Measurements from ENCODE around the gene ASB2.

The ASB2 gene

GRCh38 chr14:94015223-94015622 is 38.9 kb upstream of the ASB2 start:
- H3K36me3 ChIP-seq (ENCODE audit: control insufficient read depth, insufficient read depth, low read length) = no peaks in the 10 kb centered on the region
- no peaks in the 10 kb centered on the region for H3K4me1 ChIP-seq (ENCODE audit: control insufficient read depth, insufficient read depth, low read length)
- no peak overlapping the region for H3K9ac ChIP-seq (ENCODE audit: low read length)
- no peaks in the 10 kb centered on the region; the same call in 1 of the 2 replicates for H3K27me3 ChIP-seq (ENCODE audit: control insufficient read depth, insufficient read depth, low read length)
- no peak overlapping the region for H3K4me3 ChIP-seq (ENCODE audit: low read depth, low read length)
- H3K27ac ChIP-seq (ENCODE audit: low read depth, low read length) = no peak overlapping the region
- no peaks in the 10 kb centered on the region for H3K9me3 ChIP-seq (ENCODE audit: control insufficient read depth, insufficient read depth, low read depth, low read length)

- no peaks in the 10 kb centered on the region; the same call in 1 of the 2 replicates for H3K27me3 ChIP-seq (ENCODE audit: control insufficient read depth, insufficient read depth, low read length)
- H3K4me1 ChIP-seq (ENCODE audit: control insufficient read depth, insufficient read depth, low read length) = no peaks in the 10 kb centered on the region
- no peak overlapping the region for H3K4me3 ChIP-seq (ENCODE audit: low read depth, low read length)
- H3K27ac ChIP-seq (ENCODE audit: low read depth, low read length) = no peak overlapping the region
- H3K36me3 ChIP-seq (ENCODE audit: control insufficient read depth, insufficient read depth, low read length) = no peaks in the 10 kb centered on the region
- no peak overlapping the region for H3K9ac ChIP-seq (ENCODE audit: low read length)
- no peaks in the 10 kb centered on the region for H3K9me3 ChIP-seq (ENCODE audit: control insufficient read depth, insufficient read depth, low read depth, low read length)
Measured at GRCh38 chr14:94014382-94014781, 38.0 kb upstream of the ASB2 start.

- Histone ChIP-seq H3K9ac (ENCODE audit: low read length) (no peak overlapping the region), H3K36me3 (ENCODE audit: control insufficient read depth, insufficient read depth, low read length) (no peaks in the 10 kb centered on the region), H3K27ac (ENCODE audit: low read depth, low read length) (no peak overlapping the region), H3K9me3 (ENCODE audit: control insufficient read depth, insufficient read depth, low read depth, low read length) (no peaks in the 10 kb centered on the region), H3K4me1 (ENCODE audit: control insufficient read depth, insufficient read depth, low read length) (no peaks in the 10 kb centered on the region), H3K27me3 (ENCODE audit: control insufficient read depth, insufficient read depth, low read length) (peaks cover 2% of the 10 kb centered on the region; the same call in 1 of the 2 replicates), H3K4me3 (ENCODE audit: low read depth, low read length) (no peak overlapping the region)
Measured at GRCh38 chr14:94011795-94012194, 35.4 kb upstream of the ASB2 start.

- no peak overlapping the region for H3K9ac ChIP-seq (ENCODE audit: low read length)
Measured at GRCh38 chr14:94010625-94011024, 34.3 kb upstream of the ASB2 start.

GRCh38 chr14:94009767-94010166 is 33.4 kb upstream of the ASB2 start:
- H3K27me3 ChIP-seq (ENCODE audit: control insufficient read depth, insufficient read depth, low read length) = peaks cover 2% of the 10 kb centered on the region; the same call in 1 of the 2 replicates
- H3K9ac ChIP-seq (ENCODE audit: low read length) = no peak overlapping the region
- no peak overlapping the region for H3K4me3 ChIP-seq (ENCODE audit: low read depth, low read length)
- H3K27ac ChIP-seq (ENCODE audit: low read depth, low read length) = no peak overlapping the region
- H3K9me3 ChIP-seq (ENCODE audit: control insufficient read depth, insufficient read depth, low read depth, low read length) = no peaks in the 10 kb centered on the region
- no peaks in the 10 kb centered on the region for H3K36me3 ChIP-seq (ENCODE audit: control insufficient read depth, insufficient read depth, low read length)
- H3K4me1 ChIP-seq (ENCODE audit: control insufficient read depth, insufficient read depth, low read length) = no peaks in the 10 kb centered on the region

More at GRCh38 chr14:94010625-94011024, 34.3 kb upstream of the ASB2 start:
- peaks cover 2% of the 10 kb centered on the region; the same call in 1 of the 2 replicates for H3K27me3 ChIP-seq (ENCODE audit: control insufficient read depth, insufficient read depth, low read length)
- H3K4me1 ChIP-seq (ENCODE audit: control insufficient read depth, insufficient read depth, low read length) = no peaks in the 10 kb centered on the region
- H3K27ac ChIP-seq (ENCODE audit: low read depth, low read length) = no peak overlapping the region
- no peaks in the 10 kb centered on the region for H3K36me3 ChIP-seq (ENCODE audit: control insufficient read depth, insufficient read depth, low read length)
- no peaks in the 10 kb centered on the region for H3K9me3 ChIP-seq (ENCODE audit: control insufficient read depth, insufficient read depth, low read depth, low read length)
- no peak overlapping the region for H3K4me3 ChIP-seq (ENCODE audit: low read depth, low read length)

- no peak overlapping the region for H3K9ac ChIP-seq (ENCODE audit: low read length)
- H3K9me3 ChIP-seq (ENCODE audit: control insufficient read depth, insufficient read depth, low read depth, low read length) = no peaks in the 10 kb centered on the region
- H3K27me3 ChIP-seq (ENCODE audit: control insufficient read depth, insufficient read depth, low read length) = peaks cover 5% of the 10 kb centered on the region; the same call in 1 of the 2 replicates
- H3K4me3 ChIP-seq (ENCODE audit: low read depth, low read length) = no peak overlapping the region
- no peaks in the 10 kb centered on the region for H3K36me3 ChIP-seq (ENCODE audit: control insufficient read depth, insufficient read depth, low read length)
- H3K4me1 ChIP-seq (ENCODE audit: control insufficient read depth, insufficient read depth, low read length) = no peaks in the 10 kb centered on the region
- H3K27ac ChIP-seq (ENCODE audit: low read depth, low read length) = no peak overlapping the region
Measured at GRCh38 chr14:94008234-94008633, 31.9 kb upstream of the ASB2 start.

GRCh38 chr14:94005324-94006073 is 29.1 kb upstream of the ASB2 start:
- H3K9ac ChIP-seq (ENCODE audit: low read length) = no peak overlapping the region
- peaks cover 13% of the 10 kb centered on the region for H3K27me3 ChIP-seq (ENCODE audit: control insufficient read depth, insufficient read depth, low read length)
- peaks cover 5% of the 10 kb centered on the region; the same call in 1 of the 2 replicates for H3K4me1 ChIP-seq (ENCODE audit: control insufficient read depth, insufficient read depth, low read length)
- H3K36me3 ChIP-seq (ENCODE audit: control insufficient read depth, insufficient read depth, low read length) = no peaks in the 10 kb centered on the region
- H3K4me3 ChIP-seq (ENCODE audit: low read depth, low read length) = no peak overlapping the region
- H3K27ac ChIP-seq (ENCODE audit: low read depth, low read length) = no peak overlapping the region
- no peaks in the 10 kb centered on the region for H3K9me3 ChIP-seq (ENCODE audit: control insufficient read depth, insufficient read depth, low read depth, low read length)

GRCh38 chr14:94004015-94004414 is 27.6 kb upstream of the ASB2 start:
- H3K36me3 ChIP-seq (ENCODE audit: control insufficient read depth, insufficient read depth, low read length) = no peaks in the 10 kb centered on the region
- peaks cover 5% of the 10 kb centered on the region; the same call in 1 of the 2 replicates for H3K4me1 ChIP-seq (ENCODE audit: control insufficient read depth, insufficient read depth, low read length)
- H3K4me3 ChIP-seq (ENCODE audit: low read depth, low read length) = no peak overlapping the region
- H3K9me3 ChIP-seq (ENCODE audit: control insufficient read depth, insufficient read depth, low read depth, low read length) = no peaks in the 10 kb centered on the region
- peaks cover 11% of the 10 kb centered on the region for H3K27me3 ChIP-seq (ENCODE audit: control insufficient read depth, insufficient read depth, low read length)
- no peak overlapping the region for H3K9ac ChIP-seq (ENCODE audit: low read length)
- no peak overlapping the region for H3K27ac ChIP-seq (ENCODE audit: low read depth, low read length)

GRCh38 chr14:94003397-94003796 is 27.0 kb upstream of the ASB2 start:
- H3K4me3 ChIP-seq (ENCODE audit: low read depth, low read length) = no peak overlapping the region

GRCh38 chr14:94001501-94002396 is 25.4 kb upstream of the ASB2 start:
- H3K4me1 ChIP-seq (ENCODE audit: control insufficient read depth, insufficient read depth, low read length) = peaks cover 5% of the 10 kb centered on the region; the same call in 1 of the 2 replicates
- H3K9ac ChIP-seq (ENCODE audit: low read length) = no peak overlapping the region
- peaks cover 11% of the 10 kb centered on the region for H3K27me3 ChIP-seq (ENCODE audit: control insufficient read depth, insufficient read depth, low read length)
- no peaks in the 10 kb centered on the region for H3K36me3 ChIP-seq (ENCODE audit: control insufficient read depth, insufficient read depth, low read length)
- H3K4me3 ChIP-seq (ENCODE audit: low read depth, low read length) = no peak overlapping the region
- H3K27ac ChIP-seq (ENCODE audit: low read depth, low read length) = no peak overlapping the region
- no peaks in the 10 kb centered on the region for H3K9me3 ChIP-seq (ENCODE audit: control insufficient read depth, insufficient read depth, low read depth, low read length)

More at GRCh38 chr14:94003397-94003796, 27.0 kb upstream of the ASB2 start:
- H3K9ac ChIP-seq (ENCODE audit: low read length) = no peak overlapping the region
- H3K27ac ChIP-seq (ENCODE audit: low read depth, low read length) = no peak overlapping the region
- H3K27me3 ChIP-seq (ENCODE audit: control insufficient read depth, insufficient read depth, low read length) = peaks cover 11% of the 10 kb centered on the region
- H3K36me3 ChIP-seq (ENCODE audit: control insufficient read depth, insufficient read depth, low read length) = no peaks in the 10 kb centered on the region
- H3K4me1 ChIP-seq (ENCODE audit: control insufficient read depth, insufficient read depth, low read length) = peaks cover 5% of the 10 kb centered on the region; the same call in 1 of the 2 replicates
- H3K9me3 ChIP-seq (ENCODE audit: control insufficient read depth, insufficient read depth, low read depth, low read length) = no peaks in the 10 kb centered on the region

GRCh38 chr14:94001016-94001415 is 24.6 kb upstream of the ASB2 start:
- Histone ChIP-seq H3K36me3 (ENCODE audit: control insufficient read depth, insufficient read depth, low read length) (no peaks in the 10 kb centered on the region), H3K9ac (ENCODE audit: low read length) (no peak overlapping the region), H3K9me3 (ENCODE audit: control insufficient read depth, insufficient read depth, low read depth, low read length) (no peaks in the 10 kb centered on the region), H3K4me3 (ENCODE audit: low read depth, low read length) (no peak overlapping the region), H3K4me1 (ENCODE audit: control insufficient read depth, insufficient read depth, low read length) (peaks cover 5% of the 10 kb centered on the region; the same call in 1 of the 2 replicates), H3K27me3 (ENCODE audit: control insufficient read depth, insufficient read depth, low read length) (peaks cover 11% of the 10 kb centered on the region), H3K27ac (ENCODE audit: low read depth, low read length) (no peak overlapping the region)

All from HUES6 (cell line).